Nephron (organoid): ENCODE measurements around the gene SLC25A36.
A peak's percentile ranks its signal among the peaks of the same experiment; 100 is the strongest.
"Not testable (repeated sequence)": the region's sequence is repeated elsewhere in the genome, so short reads cannot be mapped to it uniquely, and the experiment has no call there.

Experiments used
- H3K27ac Mint-ChIP-seq, 3 experiments: 2 replicates each; pipeline ENCODE4 v1.8.0; 2020; ENCODE audit warnings: mixed read lengths in 3 of 3, mild to moderate bottlenecking in 2 of 3, moderate library complexity in 1 of 3
- H3K27me3 Mint-ChIP-seq: 2 replicates; pipeline ENCODE4 v1.8.0; 2021; ENCODE audit warnings: low read depth, mild to moderate bottlenecking, moderate library complexity, mixed read lengths
- H3K36me3 Mint-ChIP-seq: 2 replicates; pipeline ENCODE4 v1.8.0; 2020; ENCODE audit warnings: low read depth, mixed read lengths
- H3K4me1 Mint-ChIP-seq: 2 replicates; pipeline ENCODE4 v1.8.0; 2020; ENCODE audit warnings: mixed read lengths
- H3K4me3 Mint-ChIP-seq, 3 experiments: 2 replicates each; pipeline ENCODE4 v1.8.0; 2020; ENCODE audit warnings: mild to moderate bottlenecking in 3 of 3, mixed read lengths in 3 of 3, moderate library complexity in 2 of 3
- H3K9me3 Mint-ChIP-seq: 2 replicates; pipeline ENCODE4 v1.8.0; 2020; ENCODE audit warnings: mixed read lengths
- TF ChIP-seq, protein P1 (sequence below), 3 experiments: fragments of 200-600 bp; sonication (generic); IDR thresholded peaks; one replicate each; pipeline ENCODE4 v1.5.0; 2021; ENCODE audit warnings: antibody characterized with exemption in 3 of 3; ENCODE audit not compliant: unreplicated experiment in 3 of 3

Gene SLC25A36

DNA sequence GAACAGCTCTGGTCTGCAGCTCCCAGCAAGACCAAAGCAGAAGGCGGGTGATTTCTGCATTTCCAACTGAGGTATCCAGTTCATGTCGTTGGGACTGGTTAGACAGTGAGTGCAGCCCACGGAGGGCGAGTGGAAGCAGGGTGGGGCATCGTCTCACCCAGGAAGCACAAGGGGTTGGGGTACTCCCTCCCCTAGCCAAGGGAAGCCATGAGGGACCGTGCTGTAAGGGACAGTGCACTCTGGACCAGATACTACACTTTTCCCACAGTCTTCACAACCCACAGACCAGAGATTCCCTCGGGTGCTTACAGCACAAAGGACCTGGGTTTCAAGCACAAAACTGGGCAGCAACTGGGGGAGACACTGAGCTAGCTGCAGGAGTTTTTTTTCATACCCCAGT, 8.5 kb upstream of the SLC25A36 start:
- Mint-ChIP-seq H3K4me3 (no peak overlapping the region), H3K4me1 (no peaks in the 10 kb centered on the region), H3K9me3 (peaks cover 5% of the 10 kb centered on the region), H3K27ac (no peak overlapping the region), H3K36me3 (no peaks in the 10 kb centered on the region), H3K27me3 (no peaks in the 10 kb centered on the region)
- TF ChIP-seq, protein P1, sequence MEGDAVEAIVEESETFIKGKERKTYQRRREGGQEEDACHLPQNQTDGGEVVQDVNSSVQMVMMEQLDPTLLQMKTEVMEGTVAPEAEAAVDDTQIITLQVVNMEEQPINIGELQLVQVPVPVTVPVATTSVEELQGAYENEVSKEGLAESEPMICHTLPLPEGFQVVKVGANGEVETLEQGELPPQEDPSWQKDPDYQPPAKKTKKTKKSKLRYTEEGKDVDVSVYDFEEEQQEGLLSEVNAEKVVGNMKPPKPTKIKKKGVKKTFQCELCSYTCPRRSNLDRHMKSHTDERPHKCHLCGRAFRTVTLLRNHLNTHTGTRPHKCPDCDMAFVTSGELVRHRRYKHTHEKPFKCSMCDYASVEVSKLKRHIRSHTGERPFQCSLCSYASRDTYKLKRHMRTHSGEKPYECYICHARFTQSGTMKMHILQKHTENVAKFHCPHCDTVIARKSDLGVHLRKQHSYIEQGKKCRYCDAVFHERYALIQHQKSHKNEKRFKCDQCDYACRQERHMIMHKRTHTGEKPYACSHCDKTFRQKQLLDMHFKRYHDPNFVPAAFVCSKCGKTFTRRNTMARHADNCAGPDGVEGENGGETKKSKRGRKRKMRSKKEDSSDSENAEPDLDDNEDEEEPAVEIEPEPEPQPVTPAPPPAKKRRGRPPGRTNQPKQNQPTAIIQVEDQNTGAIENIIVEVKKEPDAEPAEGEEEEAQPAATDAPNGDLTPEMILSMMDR (IDR thresholded peaks at IDR 0.05; ENCODE audit: unreplicated experiment in 3 of 3), result no peak

- Mint-ChIP-seq H3K4me1 (no peaks in the 10 kb centered on the region), H3K9me3 (peaks cover 5% of the 10 kb centered on the region), H3K27ac (no peak overlapping the region), H3K27me3 (no peaks in the 10 kb centered on the region), H3K4me3 (no peak overlapping the region), H3K36me3 (no peaks in the 10 kb centered on the region)
- TF ChIP-seq, protein P1 (IDR thresholded peaks at IDR 0.05; ENCODE audit: unreplicated experiment in 3 of 3), result no peak
These were observed 8.1 kb upstream of the SLC25A36 start for GRCh38 chr3:140933552-140933951.

DNA sequence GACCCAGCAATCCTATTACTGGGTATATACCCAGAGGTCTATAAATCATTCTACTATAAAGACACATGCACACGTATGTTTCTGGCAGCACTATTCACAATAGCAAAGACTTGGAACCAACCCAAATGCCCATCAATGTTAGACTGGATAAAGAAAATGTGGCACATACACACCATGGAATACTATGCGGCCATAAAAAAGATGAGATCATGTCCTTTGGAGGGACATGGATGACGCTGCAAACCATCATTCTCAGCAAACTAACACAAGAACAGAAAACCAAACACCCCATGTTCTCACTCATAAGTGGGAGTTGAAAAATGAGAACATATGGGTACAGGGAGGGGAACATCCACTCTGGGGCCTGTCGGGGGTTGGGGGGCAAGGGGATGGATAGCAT, 2.3 kb upstream of the SLC25A36 start:
- H3K27ac Mint-ChIP-seq, H3K27me3 Mint-ChIP-seq, H3K36me3 Mint-ChIP-seq, H3K9me3 Mint-ChIP-seq: not testable (repeated sequence)
- Mint-ChIP-seq H3K4me1 (peaks cover 18% of the 10 kb centered on the region), H3K4me3 (peak overlapping the region; percentile 13 to 65 (median 25))

GRCh38 chr3:140941090-140941433, 574 bp upstream of the SLC25A36 start:
- peaks cover under 1% of the 10 kb centered on the region for H3K36me3 Mint-ChIP-seq
- H3K9me3 Mint-ChIP-seq, result peaks cover 2% of the 10 kb centered on the region
- H3K27ac Mint-ChIP-seq, result peak overlapping the region; percentile 95 to 99 (median 98)
- TF ChIP-seq, protein P1 (IDR thresholded peaks at IDR 0.05; ENCODE audit: unreplicated experiment in 3 of 3), result no peak
- peak overlapping the region; percentile 94 to 96 (median 96) for H3K4me3 Mint-ChIP-seq
- H3K4me1 Mint-ChIP-seq, result peaks cover 32% of the 10 kb centered on the region
- no peaks in the 10 kb centered on the region for H3K27me3 Mint-ChIP-seq

DNA sequence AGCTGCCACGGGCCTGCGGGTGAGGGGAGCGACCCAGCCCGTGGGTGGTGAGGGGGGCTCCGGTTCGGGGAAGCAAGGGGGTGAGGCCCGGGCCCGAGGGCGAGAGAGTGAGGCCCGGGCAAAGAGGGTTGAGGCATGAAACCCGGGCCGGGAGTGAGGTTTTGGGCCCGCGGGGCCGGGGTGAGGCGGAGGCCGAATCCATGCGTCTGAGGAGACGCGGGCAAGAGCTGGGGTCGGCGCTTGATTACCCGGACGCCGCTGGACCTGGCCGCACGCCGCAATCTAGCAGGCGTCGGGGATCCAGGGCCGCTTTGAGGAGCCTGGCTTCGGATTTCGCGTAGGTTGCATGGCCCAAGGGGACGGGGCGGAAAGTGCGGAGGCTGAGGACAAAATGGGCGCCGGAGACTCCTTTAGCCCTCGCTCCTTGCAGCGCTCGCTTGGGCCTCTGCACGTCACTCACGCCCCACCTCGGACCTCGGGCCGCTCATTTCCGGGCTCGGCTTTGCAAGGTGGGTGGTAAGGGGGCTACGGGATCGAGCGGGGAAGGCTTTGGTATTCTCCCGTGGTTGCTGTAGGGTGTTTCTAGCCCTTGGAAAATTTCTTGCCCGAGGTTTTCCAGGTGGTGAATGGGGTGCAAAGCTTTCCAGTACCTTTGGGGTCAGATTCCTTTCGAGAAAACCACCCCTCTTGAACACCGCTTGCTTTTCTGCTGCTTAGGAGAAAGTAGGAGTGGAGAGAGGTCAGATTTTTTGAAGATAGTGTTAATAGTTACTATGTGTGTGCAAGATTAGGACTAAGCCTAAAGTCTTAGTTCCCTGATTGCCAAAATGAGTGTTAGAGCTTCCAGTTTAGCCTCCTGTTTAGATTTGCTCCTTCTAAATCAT, 827 bp downstream of the SLC25A36 start:
- H3K36me3 Mint-ChIP-seq, result peaks cover 13% of the 10 kb centered on the region
- TF ChIP-seq, protein P1 (IDR thresholded peaks at IDR 0.05; ENCODE audit: unreplicated experiment in 3 of 3), result no peak
- peaks cover 44% of the 10 kb centered on the region for H3K4me1 Mint-ChIP-seq
- H3K27me3 Mint-ChIP-seq, result no peaks in the 10 kb centered on the region
- peak overlapping the region; percentile 94 to 96 (median 96) for H3K4me3 Mint-ChIP-seq
- peak overlapping the region; percentile 95 to 99 (median 98) for H3K27ac Mint-ChIP-seq
- H3K9me3 Mint-ChIP-seq, result no peaks in the 10 kb centered on the region

GRCh38 chr3:140943781-140944552, 2.3 kb downstream of the SLC25A36 start:
- Mint-ChIP-seq H3K4me1 (peaks cover 51% of the 10 kb centered on the region), H3K4me3 (peak overlapping the region; percentile 94 to 96 (median 96)), H3K9me3 (no peaks in the 10 kb centered on the region), H3K27me3 (no peaks in the 10 kb centered on the region), H3K27ac (peak overlapping the region; percentile 95 to 99 (median 98)), H3K36me3 (peaks cover 15% of the 10 kb centered on the region)
- TF ChIP-seq, protein P1 (IDR thresholded peaks at IDR 0.05; ENCODE audit: unreplicated experiment in 3 of 3), result no peak
